Measurements from ENCODE around the gene MYBPHL. TPM values are rescaled to one million over a fixed set of nuclear protein-coding genes. Genes with fewer than 3 reads are reported as not detected.

MYBPHL gene
- total and polyA plus RNA-seq, 2 of the 13 experiments (the other 11 are each of a cell fraction or from before 2014, with no cell fraction given), result 3.7 to 3.8 TPM

DNA sequence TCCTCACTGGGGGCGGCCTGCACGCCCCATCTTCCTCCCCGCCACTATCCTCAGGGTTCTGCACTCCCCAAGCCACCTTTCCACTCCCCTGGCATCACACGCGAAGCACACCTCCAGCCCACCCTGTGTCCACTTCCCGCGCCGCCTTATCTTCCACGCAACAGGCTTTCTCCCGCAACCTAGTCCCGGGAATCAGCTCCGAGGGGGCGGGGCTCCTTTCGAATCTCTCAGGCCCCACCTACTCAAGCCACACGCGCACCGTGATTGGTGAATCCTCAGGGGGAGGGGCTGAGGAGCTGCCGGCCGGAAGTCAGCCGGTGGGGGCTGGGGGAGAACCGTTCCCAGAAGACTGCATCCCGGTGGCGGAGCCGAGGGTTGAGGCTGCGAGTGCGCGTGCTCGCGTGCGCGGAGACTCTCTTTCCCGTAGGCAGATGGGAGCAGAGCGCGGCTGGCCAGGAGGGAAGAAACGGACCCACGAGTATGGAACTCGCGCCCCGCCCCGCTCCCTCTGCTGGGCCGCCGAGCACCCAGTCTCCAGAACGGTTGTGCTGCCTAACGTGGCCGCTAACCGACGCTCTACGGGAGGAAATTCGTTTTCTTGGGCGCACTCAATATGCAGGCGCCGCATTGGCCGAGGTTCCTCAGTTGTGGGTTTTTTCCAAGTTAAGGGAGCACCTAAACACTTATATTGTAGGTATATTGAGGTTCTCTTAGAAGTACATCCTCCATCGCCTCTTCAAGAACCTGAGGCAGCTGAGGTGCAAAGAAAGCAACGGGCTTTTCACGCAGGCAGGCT lies 23.7 kb downstream of the MYBPHL start, which contains the start of gene PSRC1 (continued):
- TF ChIP-seq MTA1 (CRISPR knock-in tag; IDR thresholded peaks at IDR 0.05; ENCODE audit: borderline replicate concordance) (0 out of 2 replicates have a peak, but pooled peaks have one; percentile 75), ZNF879 (CRISPR knock-in tag; IDR thresholded peaks at IDR 0.05) (no peak), MED13 (CRISPR knock-in tag; IDR thresholded peaks at IDR 0.05) (0 out of 2 replicates have a peak, but pooled peaks have one; percentile 80), PTBP1 (IDR thresholded peaks at IDR 0.05; ENCODE audit: low read depth, low read length, poor library complexity, severe bottlenecking) (no peak), ZBTB46 (CRISPR knock-in tag; IDR thresholded peaks at IDR 0.05; ENCODE audit: borderline replicate concordance) (no peak), ZNF891 (CRISPR knock-in tag; IDR thresholded peaks at IDR 0.05) (peak; percentile 19), SALL1 (CRISPR knock-in tag; IDR thresholded peaks at IDR 0.05) (peak; percentile 87), HCFC1 (IDR thresholded peaks at IDR 0.05; ENCODE audit: low read depth, low read length) (no peak), ZNF430 (CRISPR knock-in tag; IDR thresholded peaks at IDR 0.05) (peak; percentile 56; the same call in 1 of the 2 replicates), NR2F2 (IDR thresholded peaks at IDR 0.05; ENCODE audit: borderline replicate concordance, low read depth) (no peak), EHMT2 (IDR thresholded peaks at IDR 0.05; ENCODE audit: borderline replicate concordance, low read depth, low read length) (no peak), TAF15 (IDR thresholded peaks at IDR 0.05; ENCODE audit: low read depth, low read length, poor library complexity, severe bottlenecking) (no peak), HNRNPH1 (optimal IDR thresholded peaks at IDR 0.05; ENCODE audit: low read depth, low read length) (no peak), ZNF138 (CRISPR knock-in tag; IDR thresholded peaks at IDR 0.05; ENCODE audit: low read depth) (no peak), BCL6 (CRISPR knock-in tag; IDR thresholded peaks at IDR 0.05) (peak; percentile 31; the same call in 1 of the 2 replicates), MAFK (conservative IDR thresholded peaks at IDR 0.05 in 1 of 2, IDR thresholded peaks at IDR 0.05 in 1 of 2; ENCODE audit: low read length in 2 of 2) (no peak)
- TF ChIP-seq, protein P1, sequence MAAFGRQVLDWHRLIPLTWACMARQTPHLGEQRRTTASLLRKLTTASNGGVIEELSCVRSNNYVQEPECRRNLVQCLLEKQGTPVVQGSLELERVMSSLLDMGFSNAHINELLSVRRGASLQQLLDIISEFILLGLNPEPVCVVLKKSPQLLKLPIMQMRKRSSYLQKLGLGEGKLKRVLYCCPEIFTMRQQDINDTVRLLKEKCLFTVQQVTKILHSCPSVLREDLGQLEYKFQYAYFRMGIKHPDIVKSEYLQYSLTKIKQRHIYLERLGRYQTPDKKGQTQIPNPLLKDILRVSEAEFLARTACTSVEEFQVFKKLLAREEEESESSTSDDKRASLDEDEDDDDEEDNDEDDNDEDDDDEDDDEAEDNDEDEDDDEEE (CRISPR knock-in tag; IDR thresholded peaks at IDR 0.05), result peak; percentile 28; the same call in 1 of the 2 replicates
- TF ChIP-seq, protein P2, sequence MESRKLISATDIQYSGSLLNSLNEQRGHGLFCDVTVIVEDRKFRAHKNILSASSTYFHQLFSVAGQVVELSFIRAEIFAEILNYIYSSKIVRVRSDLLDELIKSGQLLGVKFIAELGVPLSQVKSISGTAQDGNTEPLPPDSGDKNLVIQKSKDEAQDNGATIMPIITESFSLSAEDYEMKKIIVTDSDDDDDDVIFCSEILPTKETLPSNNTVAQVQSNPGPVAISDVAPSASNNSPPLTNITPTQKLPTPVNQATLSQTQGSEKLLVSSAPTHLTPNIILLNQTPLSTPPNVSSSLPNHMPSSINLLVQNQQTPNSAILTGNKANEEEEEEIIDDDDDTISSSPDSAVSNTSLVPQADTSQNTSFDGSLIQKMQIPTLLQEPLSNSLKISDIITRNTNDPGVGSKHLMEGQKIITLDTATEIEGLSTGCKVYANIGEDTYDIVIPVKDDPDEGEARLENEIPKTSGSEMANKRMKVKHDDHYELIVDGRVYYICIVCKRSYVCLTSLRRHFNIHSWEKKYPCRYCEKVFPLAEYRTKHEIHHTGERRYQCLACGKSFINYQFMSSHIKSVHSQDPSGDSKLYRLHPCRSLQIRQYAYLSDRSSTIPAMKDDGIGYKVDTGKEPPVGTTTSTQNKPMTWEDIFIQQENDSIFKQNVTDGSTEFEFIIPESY (CRISPR knock-in tag; IDR thresholded peaks at IDR 0.05), result no peak
- TF ChIP-seq, protein P3, sequence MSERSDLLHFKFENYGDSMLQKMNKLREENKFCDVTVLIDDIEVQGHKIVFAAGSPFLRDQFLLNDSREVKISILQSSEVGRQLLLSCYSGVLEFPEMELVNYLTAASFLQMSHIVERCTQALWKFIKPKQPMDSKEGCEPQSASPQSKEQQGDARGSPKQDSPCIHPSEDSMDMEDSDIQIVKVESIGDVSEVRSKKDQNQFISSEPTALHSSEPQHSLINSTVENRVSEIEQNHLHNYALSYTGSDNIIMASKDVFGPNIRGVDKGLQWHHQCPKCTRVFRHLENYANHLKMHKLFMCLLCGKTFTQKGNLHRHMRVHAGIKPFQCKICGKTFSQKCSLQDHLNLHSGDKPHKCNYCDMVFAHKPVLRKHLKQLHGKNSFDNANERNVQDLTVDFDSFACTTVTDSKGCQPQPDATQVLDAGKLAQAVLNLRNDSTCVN (CRISPR knock-in tag; IDR thresholded peaks at IDR 0.05; ENCODE audit: borderline replicate concordance), result no peak
- TF ChIP-seq, protein P4, sequence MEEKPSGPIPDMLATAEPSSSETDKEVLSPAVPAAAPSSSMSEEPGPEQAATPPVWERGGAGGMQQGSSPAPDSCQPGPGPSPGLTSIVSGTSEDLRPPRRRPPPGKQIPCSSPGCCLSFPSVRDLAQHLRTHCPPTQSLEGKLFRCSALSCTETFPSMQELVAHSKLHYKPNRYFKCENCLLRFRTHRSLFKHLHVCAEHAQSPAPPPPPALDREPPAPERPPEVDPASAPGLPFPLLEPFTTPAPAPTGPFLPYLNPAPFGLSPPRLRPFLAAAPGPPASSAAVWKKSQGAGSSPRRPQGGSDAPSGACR (CRISPR knock-in tag; IDR thresholded peaks at IDR 0.05), result no peak
- TF ChIP-seq, protein P5, sequence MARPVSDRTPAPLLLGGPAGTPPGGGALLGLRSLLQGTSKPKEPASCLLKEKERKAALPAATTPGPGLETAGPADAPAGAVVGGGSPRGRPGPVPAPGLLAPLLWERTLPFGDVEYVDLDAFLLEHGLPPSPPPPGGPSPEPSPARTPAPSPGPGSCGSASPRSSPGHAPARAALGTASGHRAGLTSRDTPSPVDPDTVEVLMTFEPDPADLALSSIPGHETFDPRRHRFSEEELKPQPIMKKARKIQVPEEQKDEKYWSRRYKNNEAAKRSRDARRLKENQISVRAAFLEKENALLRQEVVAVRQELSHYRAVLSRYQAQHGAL (CRISPR knock-in tag; IDR thresholded peaks at IDR 0.05; ENCODE audit: not compliant biosample characterization), result no peak
